HG02642 (cell line): Measurements from ENCODE around the gene CLSTN2.

ENCODE experiments used
- ATAC-seq: cut with Tn5 transposase; IDR thresholded peaks from one replicate; pipeline ENCODE4 v1.9.1; 2021; ENCODE audit warnings: mild to moderate bottlenecking; ENCODE audit not compliant: unreplicated experiment, poor library complexity

The CLSTN2 gene

GRCh38 chr3:140555666-140556065, 620.7 kb downstream of the CLSTN2 start:
- ATAC-seq = no peak

GRCh38 chr3:140557476-140557875, 622.5 kb downstream of the CLSTN2 start:
- no peak for ATAC-seq

- ATAC-seq = no peak
Measured at GRCh38 chr3:140559546-140559945, 624.6 kb downstream of the CLSTN2 start.

- no peak for ATAC-seq
Measured at GRCh38 chr3:140563206-140563760, 628.3 kb downstream of the CLSTN2 start.

GRCh38 chr3:140568131-140568530, 633.1 kb downstream of the CLSTN2 start:
- ATAC-seq = no peak

GRCh38 chr3:140568842-140569520, 634.0 kb downstream of the CLSTN2 start:
- ATAC-seq = no peak

- no peak for ATAC-seq
Measured at GRCh38 chr3:140570602-140571001, 635.6 kb downstream of the CLSTN2 start.

GRCh38 chr3:140571836-140572235, 636.9 kb downstream of the CLSTN2 start:
- ATAC-seq = no peak

GRCh38 chr3:140572334-140572733, 637.3 kb downstream of the CLSTN2 start:
- ATAC-seq = no peak

- ATAC-seq = no peak
Measured at GRCh38 chr3:140573011-140573410, 638.0 kb downstream of the CLSTN2 start.

- no peak for ATAC-seq
Measured at GRCh38 chr3:140574375-140574774, 639.4 kb downstream of the CLSTN2 start.

GRCh38 chr3:140576449-140576848, 641.5 kb downstream of the CLSTN2 start:
- ATAC-seq = no peak

- ATAC-seq = no peak
Measured at GRCh38 chr3:140577911-140578310, 642.9 kb downstream of the CLSTN2 start.

- ATAC-seq = no peak
Measured at GRCh38 chr3:140579260-140579659, 644.3 kb downstream of the CLSTN2 start.

- ATAC-seq = no peak
Measured at GRCh38 chr3:140580746-140581145, 645.8 kb downstream of the CLSTN2 start.

- no peak for ATAC-seq
Measured at GRCh38 chr3:140584549-140584948, 649.6 kb downstream of the CLSTN2 start.

- no peak for ATAC-seq
Measured at GRCh38 chr3:140585828-140586227, 650.8 kb downstream of the CLSTN2 start.

GRCh38 chr3:140586311-140586710, 651.3 kb downstream of the CLSTN2 start:
- no peak for ATAC-seq

GRCh38 chr3:140588558-140588957, 653.6 kb downstream of the CLSTN2 start:
- no peak for ATAC-seq

GRCh38 chr3:140593766-140594165, 658.8 kb downstream of the CLSTN2 start:
- no peak for ATAC-seq

GRCh38 chr3:140595295-140595694, 660.3 kb downstream of the CLSTN2 start:
- ATAC-seq = no peak

GRCh38 chr3:140597364-140597763, 662.4 kb downstream of the CLSTN2 start:
- no peak for ATAC-seq
